ENCODE measurements around the gene TAF12. TPM values are rescaled to one million over a fixed set of nuclear protein-coding genes. Genes with fewer than 3 reads are reported as not detected.
A peak's percentile ranks its signal among the peaks of the same experiment; 100 is the strongest.
"Not testable (repeated sequence)": the region's sequence is repeated elsewhere in the genome, so short reads cannot be mapped to it uniquely, and the experiment has no call there.

TAF12 gene
- total and polyA plus RNA-seq, 5 experiments from 2014 or later, result 25.1 to 50.1 (median 42.4) TPM

DNA sequence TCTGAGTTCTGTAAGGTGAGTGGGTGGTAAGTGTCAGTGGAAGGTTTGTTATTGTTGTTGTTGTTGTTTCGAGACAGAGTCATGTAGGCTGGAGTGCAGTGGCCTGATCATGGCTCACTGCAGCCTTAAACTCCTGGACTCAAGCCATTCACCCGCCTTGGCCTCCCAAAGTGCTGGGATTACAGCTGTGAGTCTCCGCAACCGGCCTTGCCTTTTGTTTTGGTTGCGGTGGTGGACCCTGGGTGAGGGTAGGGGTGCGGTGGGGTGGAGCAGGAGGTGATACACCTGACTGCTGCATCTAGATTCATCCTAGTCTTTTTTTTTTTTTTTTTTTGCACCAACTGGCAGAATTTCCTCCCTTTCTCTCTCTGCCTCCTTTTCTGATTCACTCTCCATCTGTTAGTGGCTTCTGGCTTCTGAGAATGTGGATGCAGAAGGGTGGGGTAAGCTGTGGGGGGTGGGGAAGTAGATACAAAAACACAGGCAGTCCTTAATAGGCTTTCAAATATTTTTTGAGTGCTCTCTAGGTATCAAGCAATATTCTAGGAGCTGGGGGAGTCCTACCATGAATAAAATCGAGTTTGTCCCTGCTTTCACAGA, 21.1 kb upstream of the TAF12 start:
- Mint-ChIP-seq H3K4me3 (no peak overlapping the region), H3K36me3 (no peaks in the 10 kb centered on the region), H3K27ac (peak overlapping the region in 7 of 10 donors; percentile 12 to 85 (median 72)), H3K27me3 (no peaks in the 10 kb centered on the region), H3K9me3 (no peaks in the 10 kb centered on the region), H3K4me1 (peaks cover 9 to 15% (median 10%) of the 10 kb centered on the region in 4 donors)
- POLR2A ChIA-PET, result interaction anchor here (0.6 to 1.7 kb wide), 5 partner anchors 15 to 171 kb away, joined by 3 to 11 read pairs (median 6); partner anchors contain the start of genes RNU11 and YTHDF2
- DNase-seq, result no peak
- no peak for ATAC-seq

DNA sequence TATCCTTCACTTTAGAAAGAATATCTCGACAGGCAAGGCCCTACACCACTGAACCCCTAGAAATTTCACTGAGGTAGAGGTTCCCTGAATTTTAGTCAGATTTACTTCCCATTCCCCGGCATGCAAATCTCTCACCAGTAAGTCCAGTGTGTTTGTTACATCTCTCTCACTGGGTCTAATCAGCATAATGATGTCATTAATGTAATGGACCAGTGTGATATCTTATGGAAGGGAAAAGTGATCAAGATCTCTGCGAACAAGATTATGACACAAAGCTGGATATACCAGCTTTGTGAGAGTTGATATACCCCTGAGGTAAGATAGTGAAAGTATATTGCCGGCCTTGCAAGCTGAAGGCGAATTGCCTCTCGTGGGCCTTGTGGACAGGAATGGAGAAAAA, 13.5 kb upstream of the TAF12 start:
- no peak for ATAC-seq
- Mint-ChIP-seq H3K9me3 (no peaks in the 10 kb centered on the region), H3K27ac (no peak overlapping the region), H3K27me3 (no peaks in the 10 kb centered on the region), H3K36me3 (no peaks in the 10 kb centered on the region), H3K4me1 (peaks cover 0 to 3% (median 0%) of the 10 kb centered on the region in 4 donors), H3K4me3 (no peak overlapping the region)
- POLR2A ChIA-PET, result interaction anchor here (0.6 to 2.5 kb wide), 4 partner anchors 8 to 402 kb away, joined by 3 to 8 read pairs (median 6); partner anchors contain the start of genes GMEB1, RNU11 and TAF12
- no peak for DNase-seq

DNA sequence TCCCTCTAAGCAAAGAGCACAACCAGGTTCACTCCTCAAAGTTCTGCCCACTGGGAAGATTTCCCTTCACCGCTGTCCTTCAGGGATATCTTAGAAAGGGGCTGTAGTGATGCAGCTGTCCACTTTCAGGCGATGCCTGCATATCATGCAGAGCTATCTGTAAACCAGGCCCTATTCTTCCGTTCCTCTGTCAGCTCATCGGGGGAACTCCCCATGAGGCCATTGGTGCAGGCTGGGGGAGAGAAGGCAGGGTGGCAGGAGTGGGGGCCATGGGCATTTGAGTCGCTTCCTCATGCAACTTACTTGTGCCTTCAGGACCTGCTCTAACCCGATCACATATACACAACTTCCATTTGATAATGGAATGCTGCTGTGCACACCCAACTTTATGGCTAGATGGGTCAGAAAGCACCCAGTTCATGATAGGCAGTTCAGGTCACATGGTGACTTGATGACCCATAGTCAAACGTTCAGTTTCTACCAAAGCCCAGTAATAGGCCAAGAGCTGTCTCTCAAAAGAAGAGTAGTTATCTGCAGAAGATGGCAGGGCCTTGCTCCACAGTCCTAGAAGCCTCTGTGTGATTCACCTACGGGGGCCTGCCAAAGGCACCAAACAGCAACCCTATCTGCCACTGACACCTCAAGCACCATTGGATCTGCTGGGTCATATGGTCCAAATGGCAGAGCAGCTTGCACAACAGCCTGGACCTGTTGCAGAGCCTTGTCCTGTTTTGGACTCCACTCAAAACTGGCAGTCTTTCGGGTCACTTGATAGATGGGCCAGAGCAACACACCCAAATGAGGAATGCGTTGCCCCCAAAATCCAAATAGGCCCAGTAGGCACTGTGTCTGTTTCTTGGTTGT, 12.8 kb upstream of the TAF12 start:
- H3K36me3 Mint-ChIP-seq, H3K27ac Mint-ChIP-seq, ATAC-seq, H3K27me3 Mint-ChIP-seq, DNase-seq, H3K4me3 Mint-ChIP-seq, H3K9me3 Mint-ChIP-seq, H3K4me1 Mint-ChIP-seq: not testable (repeated sequence)
- POLR2A ChIA-PET, result interaction anchor here (2.0 to 2.5 kb wide), 3 partner anchors 7 to 14 kb away, joined by 6 to 8 read pairs (median 7); partner anchors contain the start of genes GMEB1, RNU11 and TAF12

DNA sequence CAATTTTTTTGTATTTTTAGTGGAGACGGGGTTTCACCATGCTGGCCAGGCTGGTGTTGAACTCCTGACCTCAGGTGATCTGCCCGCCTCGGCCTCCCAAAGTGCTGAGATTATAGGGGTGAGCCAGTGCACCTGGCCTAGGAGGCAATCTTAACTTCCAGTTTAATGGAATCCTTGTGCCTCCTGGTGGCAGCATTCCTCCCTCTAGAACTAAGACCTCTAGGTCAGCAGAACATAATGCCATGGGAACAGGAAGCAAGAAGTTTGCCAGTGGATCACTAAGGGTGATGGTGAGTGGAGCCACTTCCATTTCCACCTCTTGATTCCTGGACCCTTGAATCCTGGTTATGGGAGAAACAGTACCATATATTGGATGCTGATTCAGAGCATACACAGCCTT, 11.0 kb upstream of the TAF12 start:
- H3K4me1 Mint-ChIP-seq, result not testable (repeated sequence)

DNA sequence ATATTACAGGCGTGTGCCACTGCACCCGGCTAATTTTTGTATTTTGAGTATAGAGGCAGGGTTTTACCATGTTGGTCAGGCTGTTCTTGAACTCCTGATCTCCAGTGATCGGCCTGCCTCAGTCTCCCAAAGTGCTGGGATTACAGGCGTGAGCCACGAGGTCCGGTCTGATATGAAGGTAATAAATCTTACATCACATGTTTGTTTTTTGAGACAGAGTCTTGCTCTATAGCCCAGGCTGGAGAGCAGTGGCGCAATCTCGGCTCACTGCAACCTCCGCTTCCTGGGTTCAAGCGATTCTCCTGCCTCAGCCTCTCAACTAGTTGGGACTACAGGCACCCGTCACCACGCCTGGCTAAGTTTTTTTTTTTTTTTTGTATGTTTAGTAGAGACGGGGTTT, 10.2 kb upstream of the TAF12 start:
- not testable (repeated sequence) for H3K27me3 Mint-ChIP-seq, H3K4me3 Mint-ChIP-seq, ATAC-seq, DNase-seq, H3K27ac Mint-ChIP-seq, H3K36me3 Mint-ChIP-seq, H3K9me3 Mint-ChIP-seq
- peaks cover 4 to 14% (median 10%) of the 10 kb centered on the region in 4 donors for H3K4me1 Mint-ChIP-seq
- POLR2A ChIA-PET, result interaction anchor here (0.5 to 1.1 kb wide), 2 partner anchors 83 to 1004 kb away, joined by 3 to 4 read pairs; partner anchors contain the start of gene YTHDF2

More for the DNA sequence above, 11.0 kb upstream of the TAF12 start:
- H3K27ac Mint-ChIP-seq, POLR2A ChIA-PET, H3K9me3 Mint-ChIP-seq, DNase-seq, H3K36me3 Mint-ChIP-seq, H3K4me3 Mint-ChIP-seq, H3K27me3 Mint-ChIP-seq, ATAC-seq: not testable (repeated sequence)

DNA sequence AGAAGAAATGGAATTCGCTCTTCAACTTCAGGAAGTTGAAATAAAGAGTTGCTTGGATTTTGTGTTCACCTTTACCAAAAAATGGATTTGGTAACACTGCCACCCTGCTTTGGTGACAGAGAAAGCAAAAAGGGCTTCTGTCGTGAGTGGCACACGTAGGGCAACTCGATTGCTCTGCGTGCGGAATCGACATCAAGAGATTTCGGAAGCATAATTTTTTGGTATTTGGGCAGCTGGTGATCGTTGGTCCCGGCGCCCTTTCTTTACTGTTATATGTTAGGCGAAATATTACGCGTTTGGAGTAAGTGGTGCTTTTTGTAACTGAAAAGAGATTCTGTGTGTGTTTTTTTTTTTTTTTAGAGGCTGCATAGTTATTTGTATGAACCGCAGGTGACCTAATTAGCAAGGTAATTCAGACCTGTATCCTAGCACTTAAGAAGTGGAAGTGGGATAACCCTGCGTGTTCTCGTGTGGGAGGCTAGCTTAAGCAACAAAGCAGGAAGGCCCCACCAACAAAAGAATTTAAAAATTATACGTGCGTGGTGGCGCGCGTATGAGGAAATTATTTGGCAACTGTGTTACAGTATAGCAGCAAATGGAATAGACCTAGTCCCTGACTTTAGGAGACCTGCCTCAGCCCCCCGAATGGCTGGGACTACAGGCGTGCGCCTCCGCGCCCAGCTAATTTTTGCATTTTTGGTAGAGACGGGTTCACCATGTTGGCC, 5.8 kb upstream of the TAF12 start, which contains the start of gene RNU11:
Gene RNU11, plus strand, starts transcription at position 127 of the 725 bp plus-strand sequence.
- peak; percentile 78 to 80 for ATAC-seq
- peak within 1 kb of the TSS; percentile 78 to 97 (median 91) for H3K4me3 Mint-ChIP-seq
- peak; percentile 57 to 99 (median 88) for DNase-seq
- peak within 1 kb of the TSS; percentile 98 to 100 (median 99) for H3K27ac Mint-ChIP-seq
- peaks cover 16 to 38% (median 32%) of the 10 kb centered on the region in 4 donors for H3K4me1 Mint-ChIP-seq
- H3K36me3 Mint-ChIP-seq, result no peaks in the 10 kb centered on the region
- H3K9me3 Mint-ChIP-seq, result no peaks in the 10 kb centered on the region
- H3K27me3 Mint-ChIP-seq, result no peaks in the 10 kb centered on the region
- POLR2A ChIA-PET, result interaction anchor here (0.6 to 2.4 kb wide), 31 partner anchors 8 to 1159 kb away, joined by 3 to 166 read pairs (median 5); partner anchors contain the start of genes GMEB1, MED18, RCC1 and SRSF4

DNA sequence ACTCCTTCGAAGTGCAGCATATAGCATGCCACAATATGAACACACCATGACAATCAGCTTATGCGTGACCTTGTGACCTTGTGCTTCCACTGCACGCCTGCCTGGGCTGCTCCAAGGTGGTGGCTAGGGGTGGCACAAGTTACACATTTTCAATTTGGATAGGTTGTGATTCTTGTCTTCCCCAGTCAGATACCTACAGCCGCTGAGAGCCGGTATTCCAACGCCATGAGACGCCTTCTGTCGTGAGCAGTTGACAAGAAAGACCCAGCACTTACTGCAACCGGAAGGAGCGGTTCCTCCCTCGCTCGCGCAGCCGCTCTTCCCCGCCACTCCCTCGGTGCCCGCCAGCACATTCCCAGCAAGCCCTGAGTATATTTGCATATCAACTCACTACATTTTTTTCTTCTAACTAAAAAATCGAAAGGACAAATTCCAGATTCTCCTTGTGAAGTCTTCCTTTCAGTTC, 5.2 kb upstream of the TAF12 start:
- Mint-ChIP-seq H3K27ac (peak overlapping the region; percentile 98 to 100 (median 99)), H3K27me3 (no peaks in the 10 kb centered on the region), H3K4me1 (peaks cover 18 to 43% (median 36%) of the 10 kb centered on the region in 4 donors), H3K9me3 (no peaks in the 10 kb centered on the region), H3K4me3 (peak overlapping the region; percentile 78 to 97 (median 91)), H3K36me3 (peaks cover 0 to 3% (median 0%) of the 10 kb centered on the region in 3 donors)
- ATAC-seq, result peak; percentile 77 to 81
- POLR2A ChIA-PET, result interaction anchor here (0.6 to 2.4 kb wide), 31 partner anchors 8 to 534 kb away, joined by 3 to 166 read pairs (median 5); partner anchors contain the start of genes GMEB1, MED18, RCC1 and SRSF4
- peak in 9 of 10 donors; percentile 80 to 96 (median 89) for DNase-seq

DNA sequence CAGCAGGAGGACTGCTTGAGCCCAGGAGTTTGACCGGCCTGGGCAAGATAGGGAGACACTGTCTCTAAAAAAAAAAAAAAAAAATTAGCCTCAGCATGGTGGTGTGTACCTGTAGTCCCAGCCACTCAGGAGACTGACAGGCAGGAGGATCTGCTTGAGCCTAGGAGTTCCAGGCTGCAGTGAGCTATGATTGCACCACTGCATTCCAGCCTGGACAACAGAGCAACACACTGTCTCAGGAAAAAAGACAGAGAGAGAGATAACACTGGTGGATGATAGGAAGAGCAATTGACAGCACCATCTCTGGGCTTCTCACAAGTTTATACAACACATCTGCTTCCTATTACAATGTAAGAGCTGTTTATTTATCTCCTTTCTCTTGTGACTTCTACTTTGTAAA, 3.2 kb upstream of the TAF12 start:
- POLR2A ChIA-PET, result interaction anchor here (0.7 to 6.3 kb wide), 7 partner anchors 22 to 317 kb away, joined by 3 to 129 read pairs (median 4); partner anchors contain the start of genes GMEB1, MED18 and YTHDF2
- Mint-ChIP-seq H3K27ac (peak overlapping the region in 6 of 10 donors; percentile 6 to 82 (median 71)), H3K4me3 (peak overlapping the region in 4 of 10 donors; percentile 26 to 67 (median 51)), H3K27me3 (no peaks in the 10 kb centered on the region), H3K9me3 (no peaks in the 10 kb centered on the region), H3K36me3 (peaks cover 0 to 3% (median 0%) of the 10 kb centered on the region in 3 donors), H3K4me1 (peaks cover 28 to 63% (median 53%) of the 10 kb centered on the region in 4 donors)
- ATAC-seq, result no peak
- DNase-seq, result no peak

DNA sequence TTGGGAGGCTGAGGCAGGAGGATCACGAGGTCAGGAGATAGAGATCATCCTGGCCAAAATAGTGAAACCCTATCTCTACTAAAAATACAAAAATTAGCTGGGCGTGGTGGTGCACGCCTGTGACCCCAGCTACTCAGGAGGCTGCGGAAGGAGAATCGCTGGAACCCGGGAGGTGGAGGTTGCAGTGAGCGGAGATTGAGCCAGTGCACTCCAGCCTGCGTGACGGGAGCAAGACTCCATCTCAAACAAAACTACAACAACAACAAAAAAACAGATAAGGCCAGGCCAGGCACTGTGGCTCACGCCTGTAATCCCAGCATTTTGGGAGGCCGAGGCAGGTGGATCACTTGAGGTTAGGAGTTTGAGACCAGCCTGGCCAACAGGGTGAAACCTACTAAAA, 2.5 kb upstream of the TAF12 start:
- H3K9me3 Mint-ChIP-seq, H3K27me3 Mint-ChIP-seq, H3K36me3 Mint-ChIP-seq, DNase-seq, H3K4me3 Mint-ChIP-seq, ATAC-seq: not testable (repeated sequence)
- Mint-ChIP-seq H3K4me1 (peaks cover 28 to 69% (median 59%) of the 10 kb centered on the region in 4 donors), H3K27ac (peak overlapping the region in 5 of 10 donors; percentile 24 to 89 (median 60))
- POLR2A ChIA-PET, result interaction anchor here (1.0 to 6.3 kb wide), 6 partner anchors 18 to 317 kb away, joined by 3 to 129 read pairs (median 28); partner anchors contain the start of genes GMEB1, MED18 and YTHDF2

DNA sequence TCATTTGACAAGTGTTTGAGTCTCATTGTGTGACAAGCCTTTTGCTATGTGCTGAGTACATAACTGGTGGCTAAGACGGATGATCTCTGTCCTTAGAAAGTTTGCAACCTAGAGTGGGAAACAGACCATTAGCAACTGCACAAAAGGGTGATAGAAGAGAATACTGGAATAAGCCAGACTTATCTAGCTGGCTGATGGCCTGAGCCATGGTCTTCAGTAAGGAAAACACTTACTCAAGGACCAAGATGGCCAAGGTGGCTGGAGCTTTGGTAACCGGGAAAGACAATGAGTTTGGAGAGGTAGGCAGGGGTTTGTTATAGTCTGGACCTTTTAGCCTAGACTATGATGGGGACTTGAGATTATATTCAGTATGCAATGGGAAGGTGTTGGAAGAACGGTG, 1.6 kb upstream of the TAF12 start:
- peaks cover 0 to 3% (median 0%) of the 10 kb centered on the region in 3 donors for H3K36me3 Mint-ChIP-seq
- no peak for DNase-seq
- peak overlapping the region; percentile 96 to 99 (median 98) for H3K27ac Mint-ChIP-seq
- peak overlapping the region; percentile 17 to 100 (median 99) for H3K4me3 Mint-ChIP-seq
- H3K27me3 Mint-ChIP-seq, result no peaks in the 10 kb centered on the region
- POLR2A ChIA-PET, result interaction anchor here (0.6 to 6.3 kb wide), 13 partner anchors 19 to 537 kb away, joined by 3 to 129 read pairs (median 7); partner anchors contain the start of genes GMEB1, MED18, RCC1 and SRSF4
- H3K9me3 Mint-ChIP-seq, result no peaks in the 10 kb centered on the region
- no peak for ATAC-seq
- peaks cover 28 to 78% (median 66%) of the 10 kb centered on the region in 4 donors for H3K4me1 Mint-ChIP-seq

DNA sequence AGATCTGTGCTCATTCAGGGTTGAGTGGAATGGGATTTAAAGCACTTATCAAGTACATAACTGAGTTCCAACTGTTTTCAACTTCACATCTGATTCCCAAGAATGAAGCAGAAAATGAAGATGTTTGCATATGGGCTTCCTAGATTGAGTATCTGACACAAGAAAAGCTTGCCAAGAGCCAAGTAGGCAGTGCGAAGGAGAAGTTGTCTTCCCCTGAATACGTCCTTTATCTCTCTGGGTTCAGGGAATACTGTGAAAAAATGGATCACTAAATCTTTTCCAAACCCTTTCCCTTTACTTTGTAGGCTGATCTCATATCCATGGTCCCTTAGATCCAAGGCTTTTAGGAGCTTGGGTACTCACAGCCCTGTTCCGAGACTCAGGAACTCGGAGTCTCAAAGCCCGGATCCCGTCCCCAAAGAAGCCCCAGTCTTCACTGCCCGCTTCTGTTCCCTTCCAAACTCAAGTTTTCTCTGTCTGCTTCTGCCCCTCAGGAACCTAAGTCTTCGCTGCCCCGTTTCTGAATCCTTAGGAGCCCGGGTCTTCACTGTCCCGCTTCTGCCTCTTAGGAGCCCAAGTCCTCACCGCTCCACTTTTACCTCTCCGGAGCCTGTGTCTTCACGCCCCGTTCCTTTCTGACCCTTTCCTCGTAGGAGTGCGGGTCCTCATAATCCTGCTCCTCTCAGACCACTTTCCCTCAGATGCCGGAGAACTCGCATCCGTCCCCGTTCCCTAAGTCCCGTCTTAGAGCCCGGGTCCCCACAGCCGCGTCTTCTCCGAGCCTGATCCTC, 616 bp downstream of the TAF12 start:
- Mint-ChIP-seq H3K4me1 (peaks cover 22 to 65% (median 51%) of the 10 kb centered on the region in 4 donors), H3K4me3 (peak overlapping the region; percentile 96 to 100 (median 99)), H3K27me3 (no peaks in the 10 kb centered on the region), H3K36me3 (peaks cover 0 to 3% (median 2%) of the 10 kb centered on the region in 3 donors), H3K27ac (peak overlapping the region; percentile 96 to 99 (median 98)), H3K9me3 (no peaks in the 10 kb centered on the region)
- POLR2A ChIA-PET, result interaction anchor here (0.5 to 6.3 kb wide), 25 partner anchors 13 to 1776 kb away, joined by 3 to 129 read pairs (median 6); partner anchors contain the start of genes EPB41, EYA3, GMEB1 and MED18
- DNase-seq (peak in 1 of 10 donors; percentile 13), ATAC-seq (peak; percentile 19 to 25)

Data from naive thymus-derived CD8-positive, alpha-beta T cell (primary cell).